Measurements from ENCODE around the gene PRKD2. TPM values are rescaled to one million over a fixed set of nuclear protein-coding genes. Genes with fewer than 3 reads are reported as not detected.

PRKD2 gene
- total RNA-seq, 1 donor from 2014 or later: 101 TPM

DNA sequence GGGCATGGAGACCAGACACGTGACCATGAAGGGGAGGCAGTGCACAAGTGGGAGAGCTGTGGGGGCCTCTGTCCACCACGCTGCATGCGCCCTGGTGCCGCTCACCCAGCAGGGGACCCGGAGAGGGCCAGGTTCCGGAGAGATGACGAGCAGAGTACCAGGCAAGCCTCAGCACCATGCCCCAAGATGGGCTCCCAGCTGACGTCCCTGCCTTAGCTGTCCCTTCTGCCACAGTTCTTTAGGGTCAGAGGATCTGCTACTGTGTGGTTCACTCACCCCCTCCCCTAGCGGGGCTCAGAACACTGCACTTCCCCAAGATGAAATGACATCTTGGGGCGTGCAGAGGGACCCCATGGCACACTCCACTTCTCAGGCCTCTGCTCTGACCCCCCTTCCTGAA lies 9.6 kb upstream of the PRKD2 start:
- Histone ChIP-seq H3K9me3 (no peaks in the 10 kb centered on the region), H3K27me3 (no peaks in the 10 kb centered on the region), H3K4me3 (no peak overlapping the region), H3K36me3 (peaks cover 97 to 99% of the 10 kb centered on the region in 2 donors), H3K27ac (no peak overlapping the region), H3K4me1 (no peaks in the 10 kb centered on the region)
- TF ChIP-seq, protein P1, sequence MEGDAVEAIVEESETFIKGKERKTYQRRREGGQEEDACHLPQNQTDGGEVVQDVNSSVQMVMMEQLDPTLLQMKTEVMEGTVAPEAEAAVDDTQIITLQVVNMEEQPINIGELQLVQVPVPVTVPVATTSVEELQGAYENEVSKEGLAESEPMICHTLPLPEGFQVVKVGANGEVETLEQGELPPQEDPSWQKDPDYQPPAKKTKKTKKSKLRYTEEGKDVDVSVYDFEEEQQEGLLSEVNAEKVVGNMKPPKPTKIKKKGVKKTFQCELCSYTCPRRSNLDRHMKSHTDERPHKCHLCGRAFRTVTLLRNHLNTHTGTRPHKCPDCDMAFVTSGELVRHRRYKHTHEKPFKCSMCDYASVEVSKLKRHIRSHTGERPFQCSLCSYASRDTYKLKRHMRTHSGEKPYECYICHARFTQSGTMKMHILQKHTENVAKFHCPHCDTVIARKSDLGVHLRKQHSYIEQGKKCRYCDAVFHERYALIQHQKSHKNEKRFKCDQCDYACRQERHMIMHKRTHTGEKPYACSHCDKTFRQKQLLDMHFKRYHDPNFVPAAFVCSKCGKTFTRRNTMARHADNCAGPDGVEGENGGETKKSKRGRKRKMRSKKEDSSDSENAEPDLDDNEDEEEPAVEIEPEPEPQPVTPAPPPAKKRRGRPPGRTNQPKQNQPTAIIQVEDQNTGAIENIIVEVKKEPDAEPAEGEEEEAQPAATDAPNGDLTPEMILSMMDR (IDR thresholded peaks at IDR 0.05): no peak
- intact Hi-C loops (cut with DNase I): no loop called here
- DNase-seq (ENCODE audit: low spot score in 2 of 2): no peak

DNA sequence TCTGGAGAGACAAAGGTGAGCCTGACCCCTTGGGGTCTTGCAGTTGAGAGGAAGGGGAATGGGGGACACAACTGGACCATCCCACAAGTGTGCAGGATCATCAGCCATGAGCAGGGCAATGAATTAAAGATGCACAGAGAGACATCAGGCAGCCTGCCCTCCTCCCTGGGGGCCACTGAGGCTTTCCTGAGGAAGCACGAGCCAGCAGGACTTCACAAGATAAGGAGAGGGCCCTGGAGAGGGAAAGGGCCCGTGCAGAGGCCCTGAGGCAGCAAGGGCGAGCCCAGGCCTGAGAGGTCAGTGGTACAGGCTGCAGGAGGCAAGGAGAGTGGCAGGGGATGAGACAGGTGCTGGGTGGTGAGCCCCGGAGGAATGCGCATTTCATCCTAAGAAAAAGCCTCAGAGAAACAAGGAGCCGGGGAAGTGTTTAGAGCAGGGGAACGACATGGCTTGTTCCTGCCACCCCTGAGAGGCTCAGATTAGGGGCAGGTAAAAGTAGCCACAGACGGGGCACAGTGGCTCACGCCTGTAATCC lies 9.0 kb upstream of the PRKD2 start:
- intact Hi-C loops (cut with DNase I): no loop called here
- Histone ChIP-seq H3K36me3 (peaks cover 98 to 100% of the 10 kb centered on the region in 2 donors), H3K9me3 (no peaks in the 10 kb centered on the region), H3K27me3 (no peaks in the 10 kb centered on the region), H3K4me3 (no peak overlapping the region), H3K4me1 (no peaks in the 10 kb centered on the region), H3K27ac (no peak overlapping the region)
- TF ChIP-seq, protein P1 (IDR thresholded peaks at IDR 0.05): no peak
- no peak for DNase-seq (ENCODE audit: low spot score in 2 of 2)

DNA sequence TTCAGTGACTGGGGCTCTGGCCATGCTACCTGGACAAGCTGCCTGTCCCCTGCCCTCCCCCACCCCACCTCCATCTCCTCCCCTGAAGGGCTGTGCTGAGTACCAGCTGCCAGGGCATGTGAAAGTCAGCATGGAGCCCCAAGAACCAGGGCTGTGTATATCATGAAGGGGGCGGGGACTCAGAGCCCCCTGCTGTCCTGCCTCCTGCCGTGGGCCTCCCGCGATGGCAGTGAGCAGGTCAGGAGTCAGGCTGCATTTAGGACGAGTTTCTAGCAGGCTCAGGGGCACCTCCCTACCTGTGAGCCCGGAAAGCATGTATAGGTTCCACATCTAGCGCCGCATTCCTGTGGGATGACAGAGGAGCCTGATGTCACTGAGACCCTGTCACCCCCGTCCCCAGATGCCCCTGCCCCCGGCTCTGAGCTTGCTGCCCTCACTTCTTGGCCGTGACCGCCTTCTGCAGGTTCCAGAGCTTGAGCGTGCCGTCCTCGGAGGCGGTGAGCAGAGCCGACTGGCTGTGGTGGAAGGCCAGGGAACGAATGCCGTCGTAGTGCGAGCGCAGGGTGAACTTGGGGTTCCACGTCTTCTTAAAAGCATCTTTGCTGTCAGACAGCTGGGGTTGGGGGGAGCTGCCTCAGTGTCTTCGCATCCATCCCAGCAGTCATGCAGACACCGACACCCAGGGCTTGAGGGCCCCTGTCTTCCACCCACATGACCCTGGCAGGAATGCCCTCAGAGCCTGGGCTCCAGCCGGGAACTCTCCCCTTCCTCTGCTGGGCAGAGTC lies 8.3 kb upstream of the PRKD2 start:
- intact Hi-C loops (cut with DNase I): no loop called here
- no peaks in the 10 kb centered on the region for H3K27me3 ChIP-seq
- no peak overlapping the region for H3K27ac ChIP-seq
- no peaks in the 10 kb centered on the region for H3K4me1 ChIP-seq
- no peak for DNase-seq (ENCODE audit: low spot score in 2 of 2)
- no peak overlapping the region for H3K4me3 ChIP-seq
- peaks cover 98 to 100% of the 10 kb centered on the region in 2 donors for H3K36me3 ChIP-seq
- TF ChIP-seq, protein P1 (IDR thresholded peaks at IDR 0.05): no peak
- H3K9me3 ChIP-seq: no peaks in the 10 kb centered on the region

DNA sequence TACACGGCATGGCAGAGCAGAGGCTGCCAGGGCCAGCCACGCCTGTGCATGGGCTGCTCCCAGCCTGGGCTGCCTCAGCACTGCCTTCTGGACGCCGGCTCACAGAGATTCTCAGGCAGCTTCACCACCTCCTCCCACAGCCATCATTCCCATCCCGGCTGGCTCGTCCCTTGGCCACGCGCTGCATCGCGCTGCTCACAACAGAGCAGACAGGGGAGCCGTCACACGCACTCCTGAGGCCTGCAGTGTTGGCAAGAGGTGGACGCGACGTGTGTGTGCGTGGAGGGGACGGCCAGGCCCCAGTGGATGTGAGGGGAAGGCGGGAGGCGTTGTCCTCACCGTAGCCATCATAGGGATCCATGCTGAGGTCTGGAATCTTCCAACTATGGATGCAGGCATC lies 7.6 kb upstream of the PRKD2 start:
- no peaks in the 10 kb centered on the region for H3K27me3 ChIP-seq
- no peaks in the 10 kb centered on the region for H3K4me1 ChIP-seq
- intact Hi-C loops (cut with DNase I): no loop called here
- DNase-seq (ENCODE audit: low spot score in 2 of 2): no peak
- TF ChIP-seq, protein P1 (IDR thresholded peaks at IDR 0.05): no peak
- H3K9me3 ChIP-seq: no peaks in the 10 kb centered on the region
- H3K4me3 ChIP-seq: no peak overlapping the region
- H3K27ac ChIP-seq: no peak overlapping the region
- H3K36me3 ChIP-seq: peaks cover 93 to 96% of the 10 kb centered on the region in 2 donors

DNA sequence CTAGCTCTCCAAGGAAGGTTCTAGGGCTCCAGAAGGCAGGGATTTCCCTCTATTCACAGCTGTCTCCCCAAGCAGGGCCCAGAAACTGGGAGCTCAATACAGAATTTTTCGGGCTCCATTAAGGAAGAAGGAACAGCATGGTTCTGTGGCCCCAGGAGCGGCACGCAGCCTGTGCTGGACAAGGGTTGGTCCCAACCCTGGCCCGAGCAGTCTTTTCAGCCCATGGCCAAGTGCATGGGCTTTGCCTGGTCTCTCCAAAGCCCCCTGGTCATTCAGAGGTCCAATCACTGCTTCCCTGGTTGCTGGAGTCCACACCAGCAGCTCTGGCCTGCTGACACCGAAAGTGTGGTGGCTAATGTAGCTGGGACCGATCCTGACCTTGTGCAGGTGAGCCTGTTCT lies 6.6 kb upstream of the PRKD2 start:
- H3K4me3 ChIP-seq: no peak overlapping the region
- no peaks in the 10 kb centered on the region for H3K9me3 ChIP-seq
- peaks cover 83 to 86% of the 10 kb centered on the region in 2 donors for H3K36me3 ChIP-seq
- H3K4me1 ChIP-seq: no peaks in the 10 kb centered on the region
- H3K27me3 ChIP-seq: no peaks in the 10 kb centered on the region
- H3K27ac ChIP-seq: no peak overlapping the region
- intact Hi-C loops (cut with DNase I): no loop called here
- TF ChIP-seq, protein P1 (IDR thresholded peaks at IDR 0.05): no peak
- no peak for DNase-seq (ENCODE audit: low spot score in 2 of 2)

Data from ascending aorta (tissue), 2 donors.